Kidney (tissue), 14 donors: Measurements from ENCODE around the gene KIF17. TPM values are rescaled to one million over a fixed set of nuclear protein-coding genes. Genes with fewer than 3 reads are reported as not detected.
"Not testable (repeated sequence)": the region's sequence is repeated elsewhere in the genome, so short reads cannot be mapped to it uniquely, and the experiment has no call there.

Experiments used
- DNase-seq, 5 donors: peaks; one replicate each; pipeline ENCODE4 v3.0.0-alpha.2; 2013 to 2020
- FAIRE-seq: peaks from 2 replicates; lab custom pipeline; 2012; peaks lifted over from hg19 to GRCh38; lab: Jason Lieb, UNC
- H3K27ac ChIP-seq, 2 donors: one replicate each; pipeline ENCODE4 v1.7.0; 2013; ENCODE audit warnings: low read depth in 2 of 2, low read length in 2 of 2, inconsistent platforms in 1 of 2
- H3K27me3 ChIP-seq: one replicate; pipeline ENCODE4 v1.7.1; 2013; ENCODE audit warnings: low read length, inconsistent platforms; ENCODE audit not compliant: control insufficient read depth, insufficient read depth
- H3K36me3 ChIP-seq, 3 donors: one replicate each; pipeline versions ENCODE4 v1.7.0 to v1.7.1; 2013; ENCODE audit warnings: low read length in 3 of 3, control low read depth in 1 of 3, inconsistent platforms in 1 of 3; ENCODE audit not compliant: insufficient read depth in 3 of 3, control insufficient read depth in 2 of 3
- H3K4me1 ChIP-seq, 3 donors: one replicate each; pipeline versions ENCODE4 v1.7.0 to v1.7.1; 2013; ENCODE audit warnings: low read length in 3 of 3, inconsistent platforms in 1 of 3, low read depth in 1 of 3; ENCODE audit not compliant: control insufficient read depth in 2 of 3, insufficient read depth in 2 of 3
- H3K4me3 ChIP-seq, 3 donors: one replicate each; pipeline versions ENCODE4 v1.7.0 to v1.8.1; 2013; ENCODE audit warnings: low read length in 3 of 3, control low read depth in 1 of 3, inconsistent platforms in 1 of 3
- H3K9ac ChIP-seq, 3 donors: one replicate each; pipeline versions ENCODE4 v1.7.0 to v1.7.1; 2013; ENCODE audit warnings: low read length in 3 of 3, control low read depth in 1 of 3, inconsistent platforms in 1 of 3
- H3K9me3 ChIP-seq, 3 donors: one replicate each; pipeline versions ENCODE4 v1.7.0 to v1.7.1; 2013; ENCODE audit warnings: low read length in 3 of 3, control low read depth in 1 of 3, inconsistent platforms in 1 of 3; ENCODE audit not compliant: control insufficient read depth in 2 of 3, insufficient read depth in 1 of 3
- CTCF ChIP-seq: IDR thresholded peaks from 3 replicates; pipeline ENCODE4 v1.5.1; 2012; ENCODE audit warnings: mild to moderate bottlenecking, moderate library complexity, borderline replicate concordance; ENCODE audit not compliant: insufficient read depth; ENCODE audit errors: extremely low read depth
- intact Hi-C: fragments of 100-400 bp; cut with DNase I; formaldehyde crosslinking; loops from one replicate; pipeline ENCODE4 v1.11.1; 2022
- polyA plus RNA-seq: library from polyadenylated mRNA; stranded (reverse); fragments of 350-450 nt; fragmentation: Illumina TruSeq; extraction: RNeasy Lipid Tissue Mini Kit (QIAGEN cat#74804); gene quantifications from one replicate; pipeline ENCODE4 v1.2.3, GENCODE V29; 2014; ENCODE audit warnings: low read depth, low replicate concordance; ENCODE audit not compliant: insufficient read depth
- total RNA-seq: library from RNA; stranded (reverse); fragmentation: NEBNext Ultra II Directional; extraction: Animal tissue kit (Norgen Biotek cat#: 25700); gene quantifications from one replicate; pipeline ENCODE4 v1.2.1, GENCODE V29; 2021
- donor health status: control.
- donor health status: control.
- donor health status: control.
- donor health status: control.
- donor health status: control.
- donor health status: DM: yes; HTN: yes; CAD: no.
- donor health status: Normal renal cell carcinoma (clear cell type).

The KIF17 gene
- total and polyA plus RNA-seq, 2 donors from 2014 or later: 3.7 to 4.9 TPM

DNA sequence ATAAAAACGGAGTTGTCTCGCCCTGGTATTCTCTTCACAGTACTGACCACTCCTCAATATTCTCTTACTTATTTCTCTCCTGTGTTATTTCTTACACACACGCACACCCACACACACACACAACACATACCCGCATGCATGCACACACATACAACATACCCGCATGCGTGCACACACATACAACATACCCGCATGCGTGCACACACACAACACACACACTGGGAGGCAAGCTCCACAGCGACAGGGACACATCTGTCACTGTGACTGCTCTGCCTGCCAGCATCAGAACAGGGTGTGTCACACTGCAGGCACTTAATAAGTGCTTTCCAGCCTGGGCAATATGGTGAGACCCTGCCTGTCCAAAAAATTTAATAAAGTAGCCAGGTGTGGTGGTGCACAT lies 35.8 kb downstream of the KIF17 start:
- Histone ChIP-seq H3K27ac (no peak overlapping the region), H3K9me3 (no peaks in the 10 kb centered on the region), H3K9ac (no peak overlapping the region), H3K27me3 (no peaks in the 10 kb centered on the region), H3K4me1 (peaks cover 0 to 3% (median 0%) of the 10 kb centered on the region in 3 donors), H3K36me3 (no peaks in the 10 kb centered on the region), H3K4me3 (no peak overlapping the region)
- FAIRE-seq: no peak
- intact Hi-C loops: no loop called here
- TF ChIP-seq CTCF: no peak
- no peak for DNase-seq

- no peak overlapping the region for H3K4me3 ChIP-seq
- FAIRE-seq: no peak
- no peak overlapping the region for H3K27ac ChIP-seq
- no peaks in the 10 kb centered on the region for H3K9me3 ChIP-seq
- intact Hi-C loops: no loop called here
- H3K36me3 ChIP-seq: no peaks in the 10 kb centered on the region
- peaks cover 0 to 3% (median 0%) of the 10 kb centered on the region in 3 donors for H3K4me1 ChIP-seq
- no peak for DNase-seq
- no peak overlapping the region for H3K9ac ChIP-seq
- H3K27me3 ChIP-seq: no peaks in the 10 kb centered on the region
- TF ChIP-seq CTCF: no peak
These were observed 37.5 kb downstream of the KIF17 start for GRCh38 chr1:20680269-20680668.

- FAIRE-seq: no peak
These were observed 39.2 kb downstream of the KIF17 start for GRCh38 chr1:20678599-20678998.

DNA sequence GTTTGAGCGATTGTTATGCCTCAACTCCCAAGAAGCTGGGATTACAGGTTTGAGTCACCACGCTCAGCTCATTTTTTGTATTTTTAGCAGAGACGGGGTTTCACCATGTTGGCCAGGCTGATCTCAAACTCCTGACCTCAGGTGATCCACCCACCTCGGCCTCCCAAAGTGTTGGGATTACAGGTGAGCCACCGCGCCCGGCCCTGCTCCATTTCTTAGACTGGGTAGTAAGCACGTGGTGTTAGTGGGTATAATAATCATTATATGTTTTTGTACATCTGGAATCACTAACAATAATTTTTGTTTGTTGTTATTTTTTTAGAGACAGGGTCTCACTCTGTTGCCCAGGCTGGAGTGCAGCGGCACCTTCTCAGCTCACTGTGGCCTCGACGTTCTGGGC lies 44.2 kb downstream of the KIF17 start:
- H3K36me3 ChIP-seq, FAIRE-seq, DNase-seq, H3K9me3 ChIP-seq, intact Hi-C loops, H3K9ac ChIP-seq, H3K27ac ChIP-seq, H3K4me1 ChIP-seq, H3K4me3 ChIP-seq, H3K27me3 ChIP-seq: not testable (repeated sequence)

More at GRCh38 chr1:20678599-20678998, 39.2 kb downstream of the KIF17 start:
- no peak overlapping the region for H3K27ac ChIP-seq
- no peaks in the 10 kb centered on the region for H3K27me3 ChIP-seq
- no peaks in the 10 kb centered on the region for H3K4me1 ChIP-seq
- intact Hi-C loops: no loop called here
- H3K9ac ChIP-seq: no peak overlapping the region
- no peaks in the 10 kb centered on the region for H3K36me3 ChIP-seq
- no peaks in the 10 kb centered on the region for H3K9me3 ChIP-seq
- DNase-seq: no peak
- H3K4me3 ChIP-seq: no peak overlapping the region
- TF ChIP-seq CTCF: no peak
